G401 (cell line): Measurements from ENCODE around the gene CHCHD3. TPM values are rescaled to one million over a fixed set of nuclear protein-coding genes. Genes with fewer than 3 reads are reported as not detected.

ENCODE experiments used
- DNase-seq: peaks from one replicate; pipeline ENCODE4 v3.0.0-alpha.2; 2015; ENCODE audit warnings: low spot score
- in situ Hi-C: cut with HindIII; loops from 2 replicates; pipeline ENCODE4 v1.10.0; 2016; ENCODE audit warnings: low sequenced_read_pairs, mixed read lengths
- total RNA-seq: library from RNA; depleted of rRNA; stranded (reverse); fragments of >200 nt; shearing (Covaris generic); gene quantifications from 2 replicates; pipeline ENCODE4 v1.2.3, GENCODE V29; 2014

CHCHD3 gene
- total RNA-seq, 1 experiment from 2014 or later: 220 TPM

DNA sequence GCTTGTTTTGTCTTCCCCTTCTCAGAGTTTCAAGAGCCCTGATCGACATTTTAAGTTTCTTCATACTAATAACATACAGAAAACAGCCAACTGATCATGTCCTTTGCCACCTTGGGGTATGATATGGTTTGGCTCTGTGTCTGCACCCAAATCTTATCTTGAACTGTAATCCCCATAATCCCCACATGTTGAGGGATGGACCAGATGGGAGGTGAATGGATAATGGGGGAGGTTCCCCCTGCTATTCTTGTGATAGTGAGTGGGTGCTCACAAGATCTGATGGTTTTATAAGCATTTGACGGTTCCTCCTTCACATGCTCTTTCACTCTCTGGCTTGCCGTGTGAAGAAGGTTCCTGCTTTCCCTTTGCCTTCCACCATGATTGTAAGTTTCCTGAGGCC lies 190.3 kb downstream of the CHCHD3 start:
- no peak for DNase-seq
- in situ Hi-C loops: no loop called here

DNA sequence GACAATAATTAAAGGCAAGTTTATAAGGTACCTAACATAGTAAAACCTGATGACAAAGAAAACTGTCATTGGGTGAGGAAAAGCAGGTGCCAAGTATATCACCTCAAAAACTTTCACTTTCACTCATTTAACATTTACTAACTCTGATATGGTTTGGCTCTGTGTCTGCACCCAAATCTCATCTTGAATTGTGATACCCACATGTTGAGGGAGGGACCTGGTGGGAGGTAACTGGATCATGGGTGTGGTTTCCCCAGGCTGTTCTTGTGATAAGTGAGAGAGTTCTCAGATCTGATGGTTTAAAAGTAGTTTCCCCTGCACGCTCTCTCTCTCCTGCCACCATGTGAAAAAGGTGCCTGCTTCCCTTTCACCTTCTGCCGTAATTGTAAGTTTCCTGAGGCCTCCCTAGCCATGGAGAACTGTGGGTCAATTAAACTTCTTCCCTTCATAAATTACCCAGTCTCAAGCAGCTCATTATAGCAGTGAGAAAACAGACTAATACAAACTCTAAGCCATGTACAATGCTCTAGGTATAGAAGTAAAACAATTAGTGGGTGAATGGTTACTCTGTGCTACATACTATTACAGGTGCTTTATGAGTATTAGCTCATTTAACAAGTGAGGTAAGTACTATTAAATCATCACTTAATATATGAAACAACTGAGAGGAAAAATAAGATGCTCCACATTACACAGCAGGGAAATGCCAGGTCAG lies 199.0 kb downstream of the CHCHD3 start:
- in situ Hi-C loops: no loop called here
- DNase-seq: no peak

DNA sequence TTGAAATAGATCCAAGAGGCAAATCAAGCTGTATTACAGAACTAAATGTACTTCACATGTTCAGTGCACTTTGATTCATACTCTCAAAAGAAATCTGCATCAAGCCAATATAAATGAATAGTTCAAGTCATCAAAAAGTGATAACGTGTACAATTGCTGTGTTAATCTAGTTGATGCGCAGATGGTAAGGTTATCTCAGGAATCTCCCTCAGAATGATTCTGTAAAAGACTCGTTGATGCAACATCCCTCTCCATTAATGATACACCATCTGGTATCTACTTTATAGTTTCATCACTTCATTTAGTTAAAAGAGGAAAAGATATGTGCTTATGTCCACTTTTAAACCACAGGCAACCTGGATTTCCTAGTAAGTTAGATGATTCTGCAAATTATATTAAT lies 200.6 kb downstream of the CHCHD3 start:
- in situ Hi-C loops: no loop called here

DNA sequence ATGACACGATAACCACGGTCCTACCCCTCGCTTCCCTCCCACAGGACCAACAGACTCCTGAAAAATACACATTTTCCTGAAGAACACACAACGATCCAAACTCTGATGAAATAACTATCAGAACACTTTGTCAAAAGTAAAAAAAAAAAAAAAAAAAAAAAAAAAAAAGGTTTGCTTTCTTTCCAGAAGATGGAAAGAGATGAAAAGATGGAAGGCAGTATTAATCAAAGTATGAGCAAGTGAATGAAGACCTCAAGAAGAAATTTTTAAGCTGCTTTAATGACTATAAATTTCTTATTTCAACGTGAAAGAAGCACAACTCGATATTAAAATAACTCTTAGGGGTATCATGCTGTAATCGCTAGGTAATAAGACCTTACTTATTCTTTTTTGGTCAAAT lies 202.3 kb downstream of the CHCHD3 start:
- in situ Hi-C loops: no loop called here
- no peak for DNase-seq

More for the DNA sequence above, 200.6 kb downstream of the CHCHD3 start:
- peak; percentile 22 for DNase-seq

DNA sequence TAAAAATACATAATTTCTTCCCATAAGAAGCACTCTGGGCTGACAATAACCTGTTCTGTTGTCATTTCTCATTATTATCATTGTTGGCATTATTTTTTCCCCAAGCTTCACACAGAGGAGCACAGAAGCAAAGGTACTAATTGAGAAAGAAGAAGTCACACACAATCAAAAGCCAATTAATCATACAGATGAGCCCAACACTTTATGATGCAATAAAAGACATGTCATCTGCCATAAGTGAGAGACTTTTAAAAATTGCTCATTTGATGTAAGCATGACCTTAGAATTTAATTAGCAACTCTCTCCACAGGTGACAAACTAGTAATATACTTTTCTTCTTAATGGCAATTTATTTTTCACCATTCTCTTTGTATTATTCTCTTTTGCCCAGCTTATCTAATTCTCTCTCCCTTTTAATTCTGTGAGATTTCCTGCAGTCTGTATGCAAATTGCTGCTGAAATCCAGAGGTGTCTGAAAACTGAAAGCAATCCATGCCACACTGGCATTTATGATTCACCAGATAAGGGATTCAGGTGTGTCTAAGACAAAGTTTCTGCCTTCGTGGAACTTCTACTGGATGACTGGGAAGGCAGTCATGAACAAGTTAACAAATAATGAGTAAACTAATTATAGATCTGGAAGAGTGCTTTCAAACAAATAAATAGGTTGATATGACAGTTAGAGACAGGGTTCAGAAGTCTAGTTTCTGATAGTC lies 203.5 kb downstream of the CHCHD3 start:
- DNase-seq: no peak
- in situ Hi-C loops: no loop called here

DNA sequence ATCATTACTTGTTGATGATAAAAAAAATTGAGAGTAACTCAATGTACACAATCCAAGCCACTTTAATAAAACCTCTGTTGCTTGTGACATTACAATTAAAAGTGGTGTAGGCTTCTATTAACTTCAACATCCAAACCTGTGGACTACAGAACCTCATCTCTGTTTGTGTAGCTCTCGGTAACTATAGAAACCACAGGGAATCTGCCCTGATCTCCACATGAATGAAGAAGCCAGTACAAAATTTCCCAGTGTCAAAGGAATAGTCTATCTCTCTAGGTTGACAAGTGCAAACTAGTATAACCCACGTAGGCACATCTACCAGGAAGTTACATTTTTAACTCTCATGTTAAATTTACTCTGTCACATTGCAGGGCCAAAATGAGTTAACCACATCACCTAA lies 204.3 kb downstream of the CHCHD3 start:
- in situ Hi-C loops: no loop called here
- DNase-seq: no peak

DNA sequence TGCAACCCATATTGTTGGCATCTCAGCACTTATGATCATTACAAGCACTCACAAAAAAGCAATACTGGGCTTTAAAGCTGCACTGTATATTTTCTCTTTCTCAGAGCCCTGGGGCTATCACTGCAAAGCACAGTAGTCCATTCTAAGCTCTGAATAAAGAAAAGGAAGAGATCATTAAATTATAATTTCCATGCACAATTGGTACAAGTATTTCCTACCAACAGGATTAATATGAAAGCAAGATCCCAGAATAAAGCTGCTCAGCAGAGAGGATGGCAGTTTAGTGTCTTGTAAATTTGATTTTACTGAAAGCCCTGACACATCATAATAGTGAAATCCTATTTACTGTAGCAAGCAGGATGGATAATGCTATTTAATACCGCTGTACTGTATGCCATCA lies 205.3 kb downstream of the CHCHD3 start:
- DNase-seq: no peak
- in situ Hi-C loops: no loop called here

DNA sequence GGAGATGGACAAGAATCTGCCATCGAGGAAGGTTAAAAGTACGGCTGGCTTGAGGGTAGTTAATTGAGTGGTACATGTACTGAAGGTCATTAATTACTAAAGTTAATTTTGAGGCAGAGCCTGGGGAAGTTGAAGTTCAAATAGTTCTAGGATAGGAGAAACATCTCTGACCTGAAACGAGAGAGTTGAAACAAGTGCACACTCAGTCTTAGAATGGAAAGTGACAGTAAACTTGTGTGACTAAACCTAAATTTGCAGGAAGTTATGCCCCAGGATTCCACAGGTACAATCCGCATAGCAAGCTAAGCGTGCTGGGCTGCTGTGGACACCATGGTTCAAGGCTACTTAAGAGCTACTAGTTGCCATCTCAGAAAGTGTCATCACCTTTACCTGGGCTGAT lies 209.9 kb downstream of the CHCHD3 start:
- DNase-seq: no peak
- in situ Hi-C loops: no loop called here

DNA sequence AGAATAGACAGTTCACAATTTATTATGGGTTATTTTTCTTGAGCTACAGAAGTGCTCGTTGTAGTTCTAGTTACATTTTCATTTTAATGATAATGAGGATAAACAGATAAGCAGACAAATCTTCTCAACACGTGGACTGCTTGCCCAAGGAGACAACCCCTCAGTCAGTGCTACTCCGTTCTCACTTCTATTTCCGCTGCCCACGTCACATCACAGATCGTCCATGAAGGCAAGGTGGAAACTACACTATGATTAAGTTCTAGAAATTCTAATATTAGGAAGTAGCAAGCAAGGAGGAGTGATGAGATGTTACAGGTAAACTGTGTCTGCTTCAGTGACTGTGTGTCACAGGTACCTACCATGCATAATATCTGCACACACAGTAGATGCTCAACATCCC lies 210.5 kb downstream of the CHCHD3 start:
- in situ Hi-C loops: no loop called here
- DNase-seq: no peak

DNA sequence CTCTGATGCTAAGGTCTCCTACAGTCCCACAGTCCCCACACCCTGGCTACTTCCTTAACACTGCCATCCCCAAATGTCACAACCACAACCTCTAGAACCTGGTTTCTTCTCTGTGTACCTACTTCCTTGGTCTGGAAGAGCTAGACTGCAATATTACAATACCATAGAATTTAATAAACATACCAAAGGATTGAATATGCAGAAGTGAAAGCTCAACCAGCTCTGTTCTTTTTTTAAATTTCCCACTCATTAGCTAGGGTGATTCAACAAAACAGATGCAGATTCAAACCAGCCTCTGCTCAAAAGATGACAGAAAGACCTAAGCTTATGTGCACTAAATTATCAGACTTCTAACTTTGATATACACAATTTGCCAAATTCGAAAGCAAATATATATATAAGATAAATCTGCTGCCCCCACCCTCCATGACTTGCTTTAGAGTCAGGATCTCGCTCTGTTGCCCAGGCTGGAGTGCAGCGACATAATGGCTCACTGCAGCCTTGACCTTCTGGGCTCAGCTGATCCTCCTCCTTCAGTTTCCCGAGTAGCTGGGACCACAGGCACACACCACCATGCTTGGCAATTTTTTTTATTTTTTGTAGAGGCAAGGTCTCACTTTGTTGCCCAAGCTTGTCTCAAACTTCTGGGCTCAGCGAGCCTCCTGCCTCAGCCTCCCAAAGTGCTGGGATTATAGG lies 212.6 kb downstream of the CHCHD3 start:
- no peak for DNase-seq
- in situ Hi-C loops: no loop called here

DNA sequence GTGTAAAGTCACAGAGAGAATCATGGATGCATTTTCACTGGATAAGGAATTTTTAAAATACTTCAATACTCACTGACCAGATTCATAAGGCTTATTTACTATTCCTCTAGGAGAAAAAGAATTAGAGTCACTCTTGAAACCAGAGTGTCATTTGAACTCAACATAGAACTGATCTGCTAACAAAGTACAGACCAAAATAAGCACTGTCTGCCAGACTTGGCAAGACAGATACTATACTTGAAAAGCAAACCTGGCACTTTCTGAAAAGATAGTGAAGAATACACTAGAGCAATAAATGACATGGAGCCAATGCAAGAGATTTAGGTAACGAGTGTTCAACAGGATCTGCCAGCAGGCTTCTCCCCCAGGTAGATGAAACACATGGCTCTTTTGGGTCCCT lies 215.3 kb downstream of the CHCHD3 start:
- peak; percentile 12 for DNase-seq
- in situ Hi-C loops: no loop called here

DNA sequence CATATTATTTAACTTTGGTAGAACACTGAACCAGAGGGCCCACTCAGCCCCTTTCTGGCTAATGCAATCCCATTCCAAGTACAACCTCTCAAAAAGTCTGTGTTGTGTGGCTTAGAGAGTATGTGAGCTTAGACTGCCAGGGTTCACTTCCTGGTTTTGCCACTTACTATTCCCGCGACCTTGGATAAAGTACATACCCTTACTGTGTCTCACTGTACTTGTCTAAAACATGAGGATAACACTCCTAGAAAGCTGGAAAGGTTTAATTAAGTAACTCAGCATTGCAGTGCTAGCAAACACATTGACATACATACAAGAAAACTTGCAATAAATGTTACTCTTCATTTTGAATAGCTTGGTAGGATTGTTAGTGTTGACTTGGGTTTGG lies 215.8 kb downstream of the CHCHD3 start:
- in situ Hi-C loops: no loop called here
- no peak for DNase-seq

DNA sequence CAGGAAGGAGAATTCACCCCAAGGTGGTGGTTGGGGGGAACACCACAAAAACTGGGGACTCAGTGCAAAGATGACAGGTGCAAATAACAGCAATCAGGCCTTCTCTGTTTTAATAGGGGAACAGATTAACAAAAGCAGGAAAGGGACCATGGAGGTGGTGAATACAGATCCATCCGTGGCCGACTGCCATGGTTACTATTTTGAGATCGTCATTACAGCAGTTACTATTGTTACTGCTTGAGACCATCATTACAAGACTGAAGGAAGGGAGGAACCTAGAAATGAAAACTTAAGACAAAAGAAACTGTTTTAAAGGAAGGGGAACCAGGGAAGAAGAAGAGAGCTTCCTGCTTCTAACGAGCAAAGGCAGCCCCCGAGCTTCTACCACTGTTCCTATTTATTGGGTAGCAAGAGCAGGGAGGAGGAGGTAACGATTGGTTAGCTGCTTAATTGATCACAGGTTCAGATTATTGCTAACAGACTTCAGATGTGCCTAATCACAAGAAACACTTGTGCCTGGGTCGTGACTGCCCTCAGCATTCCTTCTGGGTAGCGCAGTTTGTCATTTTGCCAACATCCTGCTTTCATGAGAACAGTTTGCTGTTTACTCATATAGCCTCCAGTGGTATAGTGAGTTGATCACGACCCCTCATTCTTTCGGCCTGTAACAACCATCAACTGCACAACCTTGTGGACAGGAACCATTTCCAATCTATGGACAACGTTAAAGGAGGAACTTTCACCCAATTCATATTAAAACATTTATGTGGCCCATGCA lies 216.3 kb downstream of the CHCHD3 start:
- in situ Hi-C loops: no loop called here
- no peak for DNase-seq

DNA sequence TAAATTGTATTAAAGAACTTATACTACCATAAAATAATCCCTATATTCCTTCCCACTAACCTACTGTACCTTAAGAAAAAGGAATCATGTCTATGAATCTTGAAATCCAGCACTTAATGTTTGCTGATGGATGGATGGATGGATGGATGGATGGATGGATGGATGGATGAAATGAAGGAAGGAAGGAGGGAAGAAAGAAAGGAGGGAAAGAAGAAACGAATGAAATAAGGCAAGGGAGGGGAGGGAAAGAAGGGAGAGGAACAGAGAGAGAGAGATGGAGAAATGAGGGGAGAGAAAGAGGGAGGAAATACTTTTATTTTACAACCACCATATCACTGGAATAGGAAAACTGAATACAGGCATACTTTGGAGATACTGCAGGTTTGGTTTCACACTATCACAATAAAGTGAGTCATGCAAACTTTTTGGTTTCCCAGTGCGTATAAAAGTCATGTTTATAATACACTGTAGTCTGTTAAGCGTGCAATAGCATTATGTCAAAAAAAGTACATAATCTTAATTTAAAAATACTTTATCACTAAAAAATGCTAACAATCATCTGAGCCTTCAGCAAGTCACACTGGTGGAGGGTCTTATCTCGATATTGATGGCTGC lies 219.8 kb downstream of the CHCHD3 start:
- no peak for DNase-seq
- in situ Hi-C loops: no loop called here

DNA sequence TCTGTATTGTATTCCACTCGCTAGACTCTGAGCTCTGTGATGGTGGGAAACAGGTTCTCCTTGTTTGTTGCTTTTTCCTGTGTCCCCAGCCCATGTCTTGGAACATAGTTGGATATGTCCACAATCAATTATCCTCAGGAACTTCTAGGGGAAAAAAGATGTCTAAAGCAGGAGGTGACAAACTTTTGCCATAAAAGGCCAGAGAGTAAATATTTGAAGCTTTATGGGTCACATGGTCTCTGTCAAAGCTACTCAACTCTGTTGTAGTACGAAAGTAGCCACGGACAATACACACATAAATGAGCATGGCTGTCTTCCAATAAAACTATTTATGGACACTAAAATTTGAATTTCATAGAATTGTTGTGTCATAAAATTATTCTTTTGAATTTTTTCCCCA lies 220.5 kb downstream of the CHCHD3 start:
- in situ Hi-C loops: no loop called here
- no peak for DNase-seq

DNA sequence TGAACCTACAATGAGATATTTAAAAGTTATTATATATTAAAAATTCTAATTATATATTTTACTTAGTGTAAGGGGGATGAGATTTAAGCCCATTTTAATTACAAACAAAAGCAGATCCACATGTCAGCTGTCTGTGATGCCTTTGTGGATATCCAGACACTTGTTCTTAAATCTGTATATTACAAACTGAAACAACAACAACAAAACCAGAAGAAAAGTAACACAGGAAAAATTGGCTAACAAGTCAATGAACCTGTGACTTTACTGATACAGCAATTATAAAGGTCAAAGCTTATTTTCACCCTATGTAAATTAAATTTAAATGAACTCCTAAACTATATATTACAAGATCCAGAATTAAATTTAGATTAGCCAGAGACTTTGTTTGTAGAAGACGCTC lies 222.7 kb downstream of the CHCHD3 start:
- DNase-seq: no peak
- in situ Hi-C loops: no loop called here

DNA sequence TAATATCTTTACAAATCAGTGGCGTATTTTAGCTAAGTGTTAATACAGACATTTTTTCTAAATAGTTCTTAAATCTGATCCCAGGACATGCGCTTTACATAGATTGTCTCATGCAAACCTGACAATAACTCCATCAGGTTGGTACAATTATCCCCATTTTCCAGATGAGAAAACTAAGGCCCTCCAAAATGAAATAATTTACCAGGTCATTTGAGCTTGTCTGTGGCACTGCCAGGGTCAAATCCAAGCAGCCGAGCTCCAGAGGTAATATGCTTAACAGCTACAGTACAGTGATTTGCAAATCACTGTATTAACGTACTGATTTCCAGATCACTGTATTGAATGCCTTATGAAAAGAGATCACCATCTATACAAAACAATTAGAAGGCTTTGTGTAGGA lies 223.1 kb downstream of the CHCHD3 start:
- in situ Hi-C loops: no loop called here
- DNase-seq: no peak

DNA sequence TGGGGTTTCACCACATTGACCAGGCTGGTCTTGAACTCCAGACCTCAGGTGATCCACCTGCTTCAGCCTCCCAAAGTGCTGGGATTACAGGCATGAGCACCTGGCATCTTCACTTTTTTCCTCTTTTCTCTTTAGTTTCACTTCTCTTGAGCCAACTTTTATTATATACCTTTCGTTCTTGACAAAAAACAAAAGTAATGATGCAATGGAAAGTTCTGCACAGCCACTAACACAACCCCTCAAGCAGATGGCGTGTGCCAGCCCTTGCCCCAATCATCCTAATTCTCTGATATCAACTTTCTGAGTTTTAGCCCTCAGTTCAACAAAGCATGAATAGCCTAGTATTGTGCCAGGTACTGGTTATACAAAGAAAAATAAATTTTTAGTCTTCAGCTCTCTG lies 223.6 kb downstream of the CHCHD3 start:
- DNase-seq: no peak
- in situ Hi-C loops: no loop called here

DNA sequence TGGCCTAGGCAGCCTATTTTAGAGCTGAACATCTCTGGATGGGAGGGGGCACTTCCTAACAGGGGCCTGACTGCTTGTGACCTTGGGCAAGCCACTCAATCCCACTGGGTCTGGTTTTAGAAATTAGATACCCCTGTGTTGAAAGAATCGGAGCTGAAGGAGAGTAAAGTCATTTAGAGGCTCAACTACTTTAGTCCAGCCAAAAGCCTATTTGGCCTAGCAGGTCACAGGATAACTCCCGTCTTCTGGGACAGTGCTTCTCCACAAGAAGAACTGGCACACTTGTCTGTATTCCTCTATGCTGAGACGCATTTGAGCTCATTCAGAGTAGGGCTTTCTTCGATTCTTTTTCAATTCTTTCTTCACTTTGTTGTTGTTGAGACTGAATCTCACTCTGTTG lies 224.2 kb downstream of the CHCHD3 start:
- in situ Hi-C loops: no loop called here
- DNase-seq: no peak
